NT2/D1 (cell line): ENCODE measurements around the gene SUN2.

Source experiments
- YY1 ChIP-seq: IDR thresholded peaks from 2 replicates; pipeline ENCODE4 v1.6.1; 2011; ENCODE audit not compliant: insufficient read length, insufficient read depth
- ZNF274 ChIP-seq: IDR thresholded peaks from 2 replicates; pipeline ENCODE4 v1.6.1; 2011; ENCODE audit warnings: mild to moderate bottlenecking, low read depth, low read length

DNA sequence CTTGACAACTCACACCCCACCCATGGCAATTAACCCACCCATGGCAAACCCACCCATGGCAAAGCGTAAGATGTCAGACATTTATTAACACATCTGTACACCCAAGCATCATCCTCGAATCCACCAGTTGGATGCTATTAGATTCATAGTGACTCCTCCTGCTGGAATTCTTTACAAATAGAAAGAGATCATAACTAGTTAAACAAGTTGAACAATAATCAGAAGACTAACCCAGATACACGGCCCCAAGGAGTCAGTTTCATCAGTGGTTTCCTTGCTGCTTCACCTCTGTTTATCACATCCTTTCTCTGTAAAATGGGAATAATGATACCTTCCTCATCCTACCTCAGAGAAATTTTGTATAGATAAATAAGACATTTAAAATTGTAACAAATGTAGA is 44.9 kb downstream of the SUN2 start:
- TF ChIP-seq ZNF274 (no peak), YY1 (no peak)
